ENCODE data around the gene DHRS7.

The DHRS7 gene

GRCh38 chr14:60163693-60164092 lies 1.5 kb downstream of the DHRS7 start:
- H3K27ac ChIP-seq, result peak overlapping the region; percentile 99
- TF ChIP-seq CTCF (conservative IDR thresholded peaks at IDR 0.05), result no peak

- peak overlapping the region; percentile 99 for H3K27ac ChIP-seq
- TF ChIP-seq CTCF (conservative IDR thresholded peaks at IDR 0.05), result no peak
These were observed 3.7 kb downstream of the DHRS7 start for GRCh38 chr14:60161196-60162107.

- TF ChIP-seq CTCF (conservative IDR thresholded peaks at IDR 0.05), result no peak
- H3K27ac ChIP-seq, result peak overlapping the region; percentile 99
These were observed 4.8 kb downstream of the DHRS7 start for GRCh38 chr14:60160422-60160821.

- H3K27ac ChIP-seq, result peak overlapping the region; percentile 99
- no peak for TF ChIP-seq CTCF (conservative IDR thresholded peaks at IDR 0.05)
These were observed 10.5 kb downstream of the DHRS7 start for GRCh38 chr14:60154671-60155070.

- peak overlapping the region; percentile 99 for H3K27ac ChIP-seq
These were observed 11.2 kb downstream of the DHRS7 start for GRCh38 chr14:60153991-60154390.

GRCh38 chr14:60151715-60152114 lies 13.5 kb downstream of the DHRS7 start:
- TF ChIP-seq CTCF (conservative IDR thresholded peaks at IDR 0.05), result no peak
- peak overlapping the region; percentile 99 for H3K27ac ChIP-seq

More at GRCh38 chr14:60153991-60154390, 11.2 kb downstream of the DHRS7 start:
- TF ChIP-seq CTCF (conservative IDR thresholded peaks at IDR 0.05), result no peak

- no peak overlapping the region for H3K27ac ChIP-seq
- TF ChIP-seq CTCF (conservative IDR thresholded peaks at IDR 0.05), result no peak
These were observed 30.5 kb downstream of the DHRS7 start for GRCh38 chr14:60134702-60135101.
